Transverse colon (tissue), 4 donors: ENCODE measurements around the gene LMF2. TPM values are rescaled to one million over a fixed set of nuclear protein-coding genes. Genes with fewer than 3 reads are reported as not detected.
A peak's percentile ranks its signal among the peaks of the same experiment; 100 is the strongest.
"Not testable (repeated sequence)": the region's sequence is repeated elsewhere in the genome, so short reads cannot be mapped to it uniquely, and the experiment has no call there.

ENCODE experiments used
- DNase-seq: peaks from one replicate; pipeline ENCODE4 v3.0.0-alpha.2; 2019
- H3K27ac ChIP-seq, 4 donors: fragments of 200-600 bp; sonication (generic); 2 replicates each; pipeline ENCODE4 v1.5.1; 2016 to 2018; ENCODE audit warnings: inconsistent platforms in 4 of 4
- H3K27me3 ChIP-seq: fragments of 200-600 bp; sonication (generic); 2 replicates; pipeline ENCODE4 v1.5.1; 2017; ENCODE audit warnings: inconsistent platforms
- H3K36me3 ChIP-seq, 4 donors: fragments of 200-600 bp; sonication (generic); 2 replicates each; pipeline ENCODE4 v1.5.1; 2017 to 2019; ENCODE audit warnings: inconsistent platforms in 4 of 4
- H3K4me1 ChIP-seq, 4 donors: fragments of 200-600 bp; sonication (generic); 2 replicates each; pipeline ENCODE4 v1.5.1; 2017 to 2020; ENCODE audit warnings: inconsistent platforms in 4 of 4
- H3K4me3 ChIP-seq, 4 donors: fragments of 200-600 bp; sonication (generic); 1 replicate in 1 of 4; 2 replicates in 3 of 4; pipeline versions ENCODE4 v1.5.1 to v1.6.1; 2017 to 2019; ENCODE audit warnings: inconsistent platforms in 4 of 4
- H3K9me3 ChIP-seq, 2 donors: fragments of 200-600 bp; sonication (generic); 2 replicates each; pipeline ENCODE4 v1.5.1; 2017 to 2019; ENCODE audit warnings: inconsistent platforms in 2 of 2
- EP300 ChIP-seq: sonication (generic); formaldehyde crosslinking; IDR thresholded peaks from one replicate; pipeline ENCODE4 v1.6.1; 2017; ENCODE audit warnings: antibody characterized with exemption, low read depth
- POLR2A ChIP-seq: fragments of 450-650 bp; IDR thresholded peaks from one replicate; pipeline ENCODE4 v1.6.1; 2016; ENCODE audit warnings: antibody characterized with exemption, mild to moderate bottlenecking, moderate library complexity
- POLR2AphosphoS5 ChIP-seq, 3 donors: sonication (generic); formaldehyde crosslinking; IDR thresholded peaks; one replicate each; pipeline ENCODE4 v1.6.1; 2016; ENCODE audit warnings: antibody characterized with exemption in 3 of 3
- WGBS, 2 donors: methylation state at CpG; one replicate each; pipeline ENCODE4 v1.1.5; 2018; ENCODE audit warnings: low coverage in 1 of 2; 5-methylcytosine and 5-hydroxymethylcytosine counted together
- in situ Hi-C, 4 donors: fragments of 200-750 bp; cut with MboI; loops; one replicate each; pipeline versions ENCODE4 v1.15.0 to v1.15.1; 2017; ENCODE audit warnings: low sequenced_read_pairs in 3 of 4, low pct_ligation_motif_present in 1 of 4, low pct_unique_long_range_greater_than_20kb in 1 of 4
- intact Hi-C: fragments of 100-400 bp; cut with DNase I; formaldehyde crosslinking; loops from one replicate; pipeline ENCODE4 v1.15.1; 2023; ENCODE audit warnings: low total_unique reads
- total RNA-seq, 4 donors: library from RNA; depleted of rRNA; stranded (reverse); fragments of >200 nt; gene quantifications; one replicate each; pipeline ENCODE4 v1.1.0, GENCODE V29; 2016
- TF ChIP-seq, protein P1 (sequence below), 5 experiments: fragments of 200-600 bp in 3 of 5; fragments of 450-650 bp in 2 of 5; sonication (generic) in 3 of 5; IDR thresholded peaks; 1 replicate in 2 of 5; 2 replicates in 3 of 5; pipeline ENCODE4 v1.5.1; 2016 to 2017; ENCODE audit warnings: antibody characterized with exemption in 5 of 5, inconsistent platforms in 3 of 5, mild to moderate bottlenecking in 2 of 5, moderate library complexity in 1 of 5

Gene LMF2
- total RNA-seq, 4 donors from 2014 or later, result 54.0 to 119 (median 79.9) TPM

DNA sequence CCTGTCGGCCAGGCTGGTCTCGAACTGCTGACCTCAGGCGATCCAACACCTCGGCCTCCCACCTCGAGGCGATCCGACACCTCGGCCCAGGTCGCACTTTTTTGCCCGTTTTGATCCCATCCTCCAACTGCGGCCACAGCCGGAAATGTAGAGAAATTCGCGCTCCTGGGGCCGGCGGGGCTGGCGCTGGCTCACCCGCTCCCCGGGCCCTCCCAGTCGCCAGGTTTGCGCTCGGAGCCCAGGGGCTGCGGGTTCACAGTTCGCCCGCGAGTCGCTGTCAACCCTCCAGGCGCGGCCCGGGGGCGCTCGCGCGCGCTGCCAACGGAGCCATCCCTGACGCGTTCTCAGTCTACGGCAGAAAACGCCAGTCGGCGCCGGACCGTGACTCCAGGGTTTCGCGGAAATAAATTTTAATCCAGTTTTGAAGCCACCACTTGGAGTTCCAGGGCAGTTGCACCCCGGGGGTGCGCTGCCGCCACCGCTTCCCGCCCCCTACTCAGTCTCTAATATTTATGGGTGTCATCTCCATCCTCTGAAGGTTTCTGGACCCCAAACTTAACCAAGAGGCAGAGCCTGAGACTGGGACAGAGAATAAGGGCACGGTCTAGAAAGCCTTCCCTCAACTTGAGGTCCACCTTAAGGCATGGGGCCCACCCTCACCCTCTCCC is 36.7 kb upstream of the LMF2 start:
- DNase-seq, result peak; percentile 91
- Histone ChIP-seq H3K4me3 (peak overlapping the region in 3 of 4 donors; percentile 4 to 41 (median 26)), H3K9me3 (no peaks in the 10 kb centered on the region), H3K36me3 (no peaks in the 10 kb centered on the region), H3K27me3 (peaks cover 35% of the 10 kb centered on the region), H3K27ac (peak overlapping the region; percentile 40 to 65 (median 54)), H3K4me1 (peaks cover 20 to 57% (median 37%) of the 10 kb centered on the region in 4 donors)
- TF ChIP-seq POLR2AphosphoS5 (IDR thresholded peaks at IDR 0.05) (peak in 1 of 3 donors; percentile 19), EP300 (no peak), POLR2A (no peak)
- TF ChIP-seq, protein P1, sequence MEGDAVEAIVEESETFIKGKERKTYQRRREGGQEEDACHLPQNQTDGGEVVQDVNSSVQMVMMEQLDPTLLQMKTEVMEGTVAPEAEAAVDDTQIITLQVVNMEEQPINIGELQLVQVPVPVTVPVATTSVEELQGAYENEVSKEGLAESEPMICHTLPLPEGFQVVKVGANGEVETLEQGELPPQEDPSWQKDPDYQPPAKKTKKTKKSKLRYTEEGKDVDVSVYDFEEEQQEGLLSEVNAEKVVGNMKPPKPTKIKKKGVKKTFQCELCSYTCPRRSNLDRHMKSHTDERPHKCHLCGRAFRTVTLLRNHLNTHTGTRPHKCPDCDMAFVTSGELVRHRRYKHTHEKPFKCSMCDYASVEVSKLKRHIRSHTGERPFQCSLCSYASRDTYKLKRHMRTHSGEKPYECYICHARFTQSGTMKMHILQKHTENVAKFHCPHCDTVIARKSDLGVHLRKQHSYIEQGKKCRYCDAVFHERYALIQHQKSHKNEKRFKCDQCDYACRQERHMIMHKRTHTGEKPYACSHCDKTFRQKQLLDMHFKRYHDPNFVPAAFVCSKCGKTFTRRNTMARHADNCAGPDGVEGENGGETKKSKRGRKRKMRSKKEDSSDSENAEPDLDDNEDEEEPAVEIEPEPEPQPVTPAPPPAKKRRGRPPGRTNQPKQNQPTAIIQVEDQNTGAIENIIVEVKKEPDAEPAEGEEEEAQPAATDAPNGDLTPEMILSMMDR (IDR thresholded peaks at IDR 0.05), result peak; percentile 42 to 67 (median 60)
- WGBS, 2 donors, result 4% methylated on average over 42 of the region's 52 CpGs; no CpG with 5 or more reads in 1 of the 2 donors
- in situ Hi-C loops, result no loop called here
- intact Hi-C loops, result no loop called here

DNA sequence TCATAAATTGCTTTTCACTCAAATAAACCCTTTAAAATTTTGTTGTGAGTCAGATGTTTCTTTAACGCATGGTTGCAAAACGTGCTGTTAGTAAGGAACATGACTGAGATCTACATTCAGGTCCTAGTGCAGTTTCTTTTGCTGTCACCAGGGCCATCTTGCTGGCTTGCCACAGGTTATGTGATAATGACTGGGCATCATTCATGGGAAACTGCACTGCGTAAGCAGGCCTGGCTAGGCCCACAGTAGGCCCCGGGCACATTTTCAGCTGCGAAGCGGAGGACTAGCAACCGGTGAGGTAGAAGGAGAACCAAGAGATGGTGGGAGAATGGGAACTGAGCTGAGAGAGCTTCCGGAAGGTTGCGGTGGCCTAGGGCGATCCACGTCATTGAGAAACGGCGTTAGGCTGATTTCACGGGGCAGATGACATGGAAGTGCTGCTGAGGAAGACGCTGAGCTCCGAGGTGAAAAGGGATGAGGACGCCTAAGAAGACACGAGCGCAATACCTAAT is 35.0 kb upstream of the LMF2 start:
- DNase-seq, result peak; percentile 44

DNA sequence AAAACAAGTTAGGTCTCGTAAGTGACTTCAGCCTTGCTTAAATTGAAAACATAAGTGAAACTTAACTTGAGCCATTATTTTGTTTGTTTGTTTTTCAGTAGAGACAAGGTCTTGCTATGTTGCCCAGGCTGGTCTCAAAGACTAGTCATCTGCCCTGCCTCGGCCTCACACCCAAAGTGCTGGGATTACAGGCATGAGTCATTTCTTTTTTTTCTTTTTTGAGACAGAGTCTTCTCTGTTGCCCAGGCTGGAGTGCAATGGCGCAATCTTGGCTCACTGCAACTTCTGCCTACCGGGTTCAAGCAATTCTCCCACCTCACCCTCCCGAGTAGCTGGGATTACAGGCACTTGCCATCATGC is 34.1 kb upstream of the LMF2 start:
- intact Hi-C loops, H3K4me3 ChIP-seq, in situ Hi-C loops, H3K27me3 ChIP-seq, H3K9me3 ChIP-seq, H3K36me3 ChIP-seq: not testable (repeated sequence)
- TF ChIP-seq POLR2AphosphoS5 (IDR thresholded peaks at IDR 0.05), result peak in 2 of 3 donors; percentile 12 to 54
- 52 to 68% methylated on average over 4 to 5 of the region's 5 CpGs for WGBS, 2 donors
- peak overlapping the region; percentile 91 to 99 (median 95) for H3K27ac ChIP-seq
- DNase-seq, result peak; percentile 52
- H3K4me1 ChIP-seq, result peaks cover 26 to 56% (median 32%) of the 10 kb centered on the region in 4 donors

More for the DNA sequence above, 35.0 kb upstream of the LMF2 start:
- Histone ChIP-seq H3K36me3 (no peaks in the 10 kb centered on the region), H3K27me3 (peaks cover 17% of the 10 kb centered on the region), H3K9me3 (no peaks in the 10 kb centered on the region), H3K4me3 (no peak overlapping the region), H3K27ac (peak overlapping the region; percentile 91 to 99 (median 95)), H3K4me1 (peaks cover 26 to 61% (median 35%) of the 10 kb centered on the region in 4 donors)
- intact Hi-C loops, result no loop called here
- 71 to 82% methylated on average over 8 to 19 of the region's 19 CpGs for WGBS, 2 donors
- no peak for TF ChIP-seq EP300
- peak; percentile 28 for TF ChIP-seq POLR2A
- TF ChIP-seq, protein P1 (IDR thresholded peaks at IDR 0.05), result peak in 1 of 5 experiments; percentile 9
- TF ChIP-seq POLR2AphosphoS5 (IDR thresholded peaks at IDR 0.05), result peak in 1 of 3 donors; percentile 11
- in situ Hi-C loops, result no loop called here

DNA sequence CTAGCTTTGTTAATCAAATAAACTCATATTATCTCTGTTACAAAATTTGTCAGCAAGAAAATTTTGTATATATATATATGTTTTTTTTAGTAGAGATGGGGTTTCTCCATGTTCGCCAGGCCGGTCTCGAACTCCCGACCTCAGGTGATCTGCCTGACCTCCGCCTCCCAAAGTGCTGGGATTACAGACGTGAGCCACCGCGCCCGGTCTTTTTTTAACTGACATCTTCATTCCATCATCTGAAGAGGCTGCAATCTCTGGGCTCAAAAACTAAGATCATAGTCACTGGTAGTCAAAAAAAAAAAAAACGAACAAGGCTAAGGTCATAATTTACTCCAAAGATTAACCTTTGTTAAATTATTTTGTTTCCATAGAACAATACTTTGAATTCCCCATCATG is 32.9 kb upstream of the LMF2 start:
- Histone ChIP-seq H3K36me3 (no peaks in the 10 kb centered on the region), H3K27me3 (no peaks in the 10 kb centered on the region), H3K9me3 (no peaks in the 10 kb centered on the region), H3K4me1 (peaks cover 26 to 56% (median 32%) of the 10 kb centered on the region in 4 donors), H3K4me3 (no peak overlapping the region), H3K27ac (peak overlapping the region; percentile 91 to 99 (median 95))
- no peak for DNase-seq
- in situ Hi-C loops, result no loop called here
- 75 to 92% methylated on average over 10 of the region's 10 CpGs for WGBS, 2 donors
- intact Hi-C loops, result no loop called here
- TF ChIP-seq EP300 (no peak), POLR2AphosphoS5 (IDR thresholded peaks at IDR 0.05) (no peak), POLR2A (no peak)
- TF ChIP-seq, protein P1 (IDR thresholded peaks at IDR 0.05), result no peak
